Measurements from ENCODE around the gene AP1S1. TPM values are rescaled to one million over a fixed set of nuclear protein-coding genes. Genes with fewer than 3 reads are reported as not detected.

Gene AP1S1
- total and polyA plus RNA-seq, 2 donors (not counting 1 experiment from before 2014, with no cell fraction given), result 10.3 to 16.3 TPM

GRCh38 chr7:101170617-101171441, 16.6 kb downstream of the AP1S1 start:
- no peak for DNase-seq
- Histone ChIP-seq H3K4me1 (ENCODE audit: control insufficient read depth in 2 of 2, insufficient read depth in 2 of 2, low read length in 2 of 2) (peaks cover 66 to 77% of the 10 kb centered on the region in 2 donors), H3K9me3 (ENCODE audit: control extremely low read depth in 1 of 3, control insufficient read depth in 2 of 3, insufficient read depth in 1 of 3, low read length in 2 of 3) (peaks cover 0 to 55% (median 2%) of the 10 kb centered on the region in 3 donors), H3K79me2 (ENCODE audit: control insufficient read depth, insufficient read depth, low read length) (no peaks in the 10 kb centered on the region), H3K27ac (ENCODE audit: low read length in 2 of 2) (no peak overlapping the region), H3K27me3 (replicated peaks in 1 of 4; ENCODE audit: control extremely low read depth in 1 of 4, control insufficient read depth in 3 of 4, insufficient read depth in 4 of 4, low read length in 3 of 4) (peaks cover 0 to 99% (median 79%) of the 10 kb centered on the region in 4 experiments), H3K9ac (ENCODE audit: low read length) (no peak overlapping the region), H3K36me3 (replicated peaks in 1 of 2; ENCODE audit: control extremely low read depth in 1 of 2, control insufficient read depth in 1 of 2, extremely low read depth in 1 of 2, insufficient read depth in 2 of 2, low read length in 1 of 2) (no peaks in the 10 kb centered on the region), H3K4me3 (ENCODE audit: control extremely low read depth in 1 of 5, extremely low read depth in 1 of 5, insufficient read depth in 1 of 5, low read depth in 2 of 5, low read length in 4 of 5) (no peak overlapping the region), H2AFZ (ENCODE audit: insufficient read depth, low read depth, low read length, poor library complexity, severe bottlenecking) (no peak overlapping the region), H4K20me1 (ENCODE audit: control insufficient read depth, insufficient read depth, low read length, poor library complexity, severe bottlenecking) (peaks cover 12% of the 10 kb centered on the region), H3K4me2 (replicated peaks; ENCODE audit: low read depth, low read length, poor library complexity, severe bottlenecking) (no peak overlapping the region)
- intact Hi-C loops (cut with micrococcal nuclease), result loop anchor here (1.0 kb wide), 1 partner anchor 27 kb away; no protein-coding TSS in a partner anchor
- H3K27ac Mint-ChIP-seq, result peak overlapping the region; percentile 41
- no peak for TF ChIP-seq EZH2 (IDR thresholded peaks at IDR 0.05; ENCODE audit: borderline replicate concordance, insufficient read depth, low read depth, low read length, poor library complexity, severe bottlenecking)
- no peak for TF ChIP-seq CTCF (IDR thresholded peaks at IDR 0.05)
- ChIA-PET POLR2A (interaction anchor here (0.6 kb wide), 1 partner anchor 85 kb away, joined by 5 read pairs; no protein-coding TSS in a partner anchor), CTCF (interaction anchor here (2.7 kb wide), 2 partner anchors 21 to 27 kb away, joined by 12 to 23 read pairs; no protein-coding TSS in a partner anchor)
- H3K4me3 Mint-ChIP-seq, result peak overlapping the region; percentile 64
- ATAC-seq (ENCODE audit: low read depth), result no peak
- H3K9me3 Mint-ChIP-seq (ENCODE audit: insufficient read depth), result no peaks in the 10 kb centered on the region
- peaks cover 54% of the 10 kb centered on the region for H3K4me1 Mint-ChIP-seq
- WGBS (ENCODE audit: insufficient coverage), result 11% methylated on average over 12 of the region's 17 CpGs
- H3K27me3 Mint-ChIP-seq, result peaks cover 79% of the 10 kb centered on the region

- intact Hi-C loops (cut with micrococcal nuclease), result no loop called here
- Mint-ChIP-seq H3K27me3 (peaks cover 79% of the 10 kb centered on the region), H3K9me3 (ENCODE audit: insufficient read depth) (no peaks in the 10 kb centered on the region), H3K4me1 (peaks cover 49% of the 10 kb centered on the region), H3K27ac (peak overlapping the region; percentile 41), H3K4me3 (peak overlapping the region; percentile 64)
- H3K4me2 ChIP-seq (replicated peaks; ENCODE audit: low read depth, low read length, poor library complexity, severe bottlenecking), result peak overlapping the region; percentile 56
- peaks cover 0 to 99% (median 82%) of the 10 kb centered on the region in 4 experiments for H3K27me3 ChIP-seq (replicated peaks in 1 of 4; ENCODE audit: control extremely low read depth in 1 of 4, control insufficient read depth in 3 of 4, insufficient read depth in 4 of 4, low read length in 3 of 4)
- peaks cover 0 to 51% (median 1%) of the 10 kb centered on the region in 3 donors for H3K9me3 ChIP-seq (ENCODE audit: control extremely low read depth in 1 of 3, control insufficient read depth in 2 of 3, insufficient read depth in 1 of 3, low read length in 2 of 3)
- peaks cover 6% of the 10 kb centered on the region for H4K20me1 ChIP-seq (ENCODE audit: control insufficient read depth, insufficient read depth, low read length, poor library complexity, severe bottlenecking)
- no peak for ATAC-seq (ENCODE audit: low read depth)
- no peak overlapping the region for H3K27ac ChIP-seq (ENCODE audit: low read length in 2 of 2)
- WGBS (ENCODE audit: insufficient coverage), result 5% methylated on average over 2 of the region's 13 CpGs
- no peaks in the 10 kb centered on the region for H3K36me3 ChIP-seq (replicated peaks in 1 of 2; ENCODE audit: control extremely low read depth in 1 of 2, control insufficient read depth in 1 of 2, extremely low read depth in 1 of 2, insufficient read depth in 2 of 2, low read length in 1 of 2)
- peaks cover 60 to 71% of the 10 kb centered on the region in 2 donors for H3K4me1 ChIP-seq (ENCODE audit: control insufficient read depth in 2 of 2, insufficient read depth in 2 of 2, low read length in 2 of 2)
- TF ChIP-seq EZH2 (IDR thresholded peaks at IDR 0.05; ENCODE audit: borderline replicate concordance, insufficient read depth, low read depth, low read length, poor library complexity, severe bottlenecking) (no peak), CTCF (IDR thresholded peaks at IDR 0.05) (no peak)
- DNase-seq, result no peak
- no peak overlapping the region for H3K4me3 ChIP-seq (ENCODE audit: control extremely low read depth in 1 of 5, extremely low read depth in 1 of 5, insufficient read depth in 1 of 5, low read depth in 2 of 5, low read length in 4 of 5)
- no peak overlapping the region for H2AFZ ChIP-seq (ENCODE audit: insufficient read depth, low read depth, low read length, poor library complexity, severe bottlenecking)
- H3K9ac ChIP-seq (ENCODE audit: low read length), result no peak overlapping the region
- ChIA-PET POLR2A (no interaction called here), CTCF (interaction anchor here (2.7 kb wide), 2 partner anchors 21 to 28 kb away, joined by 12 to 23 read pairs; no protein-coding TSS in a partner anchor)
- H3K79me2 ChIP-seq (ENCODE audit: control insufficient read depth, insufficient read depth, low read length), result no peaks in the 10 kb centered on the region
These were observed 17.2 kb downstream of the AP1S1 start for GRCh38 chr7:101171442-101171837.
